ENCODE results near the gene GABRB1. TPM values are rescaled to one million over a fixed set of nuclear protein-coding genes. Genes with fewer than 3 reads are reported as not detected.

Gene GABRB1
- total and polyA plus RNA-seq, 2 of the 8 experiments (the other 6 are each of a cell fraction or from before 2014, with no cell fraction given), result 0.22 to 0.38 TPM

- H3K23ac ChIP-seq (ENCODE audit: insufficient read length), result no peak overlapping the region
Observed at GRCh38 chr4:47330866-47331265, 299.5 kb downstream of the GABRB1 start.

More at GRCh38 chr4:47330866-47331265, 299.5 kb downstream of the GABRB1 start:
- Histone ChIP-seq H3K9me3 (ENCODE audit: insufficient read depth in 2 of 2, low read depth in 1 of 2, low read length in 1 of 2) (no peaks in the 10 kb centered on the region), H4K8ac (ENCODE audit: extremely low read depth, insufficient read depth, low read length) (no peak overlapping the region), H3K27ac (ENCODE audit: low read depth, low read length) (no peak overlapping the region), H2BK12ac (ENCODE audit: low read depth, low read length) (no peak overlapping the region), H3K9ac (replicated peaks in 1 of 4; ENCODE audit: extremely low read depth in 1 of 4, low read depth in 3 of 4, low read length in 3 of 4) (no peak overlapping the region), H2BK20ac (ENCODE audit: low read length) (no peak overlapping the region), H4K20me1 (replicated peaks in 1 of 2; ENCODE audit: control insufficient read depth in 1 of 2, insufficient read depth in 2 of 2, low read length in 2 of 2) (no peaks in the 10 kb centered on the region), H2AFZ (ENCODE audit: low read length) (no peak overlapping the region), H3K79me2 (ENCODE audit: control insufficient read depth in 1 of 2, insufficient read depth in 2 of 2, low read length in 2 of 2) (no peaks in the 10 kb centered on the region), H3K27me3 (replicated peaks in 1 of 4; ENCODE audit: control insufficient read depth in 3 of 4, extremely low read depth in 1 of 4, insufficient read depth in 3 of 4, low read length in 3 of 4) (no peaks in the 10 kb centered on the region), H3K4me1 (replicated peaks in 1 of 4; ENCODE audit: control insufficient read depth in 3 of 4, insufficient read depth in 4 of 4, low read length in 3 of 4) (no peaks in the 10 kb centered on the region), H3K36me3 (ENCODE audit: control insufficient read depth in 2 of 4, insufficient read depth in 4 of 4, low read length in 3 of 4) (no peaks in the 10 kb centered on the region), H3K18ac (ENCODE audit: extremely low read depth, low read length) (no peak overlapping the region), H3K56ac (replicated peaks; ENCODE audit: insufficient read length, low read depth, low read length) (no peak overlapping the region), H4K5ac (ENCODE audit: insufficient read length, low read depth, low read length) (no peak overlapping the region), H2AK5ac (ENCODE audit: low read depth, low read length) (no peak overlapping the region), H3K79me1 (ENCODE audit: low read depth, low read length) (no peaks in the 10 kb centered on the region), H2BK15ac (ENCODE audit: low read length) (no peak overlapping the region), H3K4me2 (ENCODE audit: insufficient read depth in 1 of 2, low read depth in 2 of 2, low read length in 2 of 2) (no peak overlapping the region), H3K4me3 (ENCODE audit: extremely low read depth in 1 of 4, insufficient read depth in 2 of 4, low read depth in 3 of 4, low read length in 4 of 4) (no peak overlapping the region), H3K23me2 (ENCODE audit: low read depth, low read length) (no peaks in the 10 kb centered on the region), H3K4ac (replicated peaks; ENCODE audit: insufficient read length, low read depth, low read length) (no peak overlapping the region), H2BK5ac (ENCODE audit: low read depth, low read length) (no peak overlapping the region), H2BK120ac (replicated peaks; ENCODE audit: low read depth, low read length) (no peak overlapping the region), H4K91ac (replicated peaks; ENCODE audit: insufficient read length, low read length) (no peak overlapping the region), H3K14ac (ENCODE audit: insufficient read length) (no peak overlapping the region)
- POLR2A ChIA-PET (ENCODE audit: partially characterized antibody), result no interaction called here
- no peak for DNase-seq (ENCODE audit: low read depth in 1 of 2, low spot score in 2 of 2)
- CTCF ChIA-PET (ENCODE audit: partially characterized antibody), result no interaction called here
- TF ChIP-seq MAX (IDR thresholded peaks at IDR 0.05), result no peak
- FAIRE-seq, result no peak

All from H1 (cell line).